MM.1S (cell line): ENCODE results near the gene ASIC5.

Experiments
- EZH2 ChIP-seq: fragments of 300-600 bp; sonication (generic); optimal IDR thresholded peaks from 2 replicates; pipeline ENCODE3; 2017; ENCODE audit warnings: low read depth, mild to moderate bottlenecking, antibody characterized with exemption, low read length, mixed read lengths
- EZH2phosphoT487 ChIP-seq: fragments of 300-600 bp; sonication (generic); IDR thresholded peaks from 2 replicates; pipeline ENCODE4 v1.6.1; 2018; ENCODE audit warnings: antibody characterized with exemption, low read length
- TF ChIP-seq, protein P1 (sequence below): fragments of 300-600 bp; sonication (generic); IDR thresholded peaks from 2 replicates; pipeline ENCODE4 v1.5.1; 2016; ENCODE audit warnings: antibody characterized with exemption, low read length, mixed read lengths

DNA sequence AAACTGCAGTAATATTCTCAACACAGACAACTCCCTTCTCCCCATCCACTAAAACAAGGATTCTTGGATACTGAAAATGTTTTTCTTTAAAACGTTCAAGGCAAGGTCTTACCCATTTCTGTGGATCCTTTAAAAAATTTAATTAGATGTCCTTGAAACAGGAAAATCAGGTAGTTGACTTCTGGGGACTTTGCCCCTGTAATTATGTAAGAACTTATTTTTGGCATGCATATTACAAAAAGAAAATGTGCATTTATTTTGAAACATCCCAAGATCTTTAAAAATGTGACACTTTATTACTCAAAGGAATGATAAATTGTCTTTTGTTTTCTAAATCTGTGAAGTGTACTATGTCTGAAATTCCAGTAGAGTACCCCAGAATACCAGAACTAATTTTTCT lies 81.4 kb downstream of the ASIC5 start:
- TF ChIP-seq, protein P1, sequence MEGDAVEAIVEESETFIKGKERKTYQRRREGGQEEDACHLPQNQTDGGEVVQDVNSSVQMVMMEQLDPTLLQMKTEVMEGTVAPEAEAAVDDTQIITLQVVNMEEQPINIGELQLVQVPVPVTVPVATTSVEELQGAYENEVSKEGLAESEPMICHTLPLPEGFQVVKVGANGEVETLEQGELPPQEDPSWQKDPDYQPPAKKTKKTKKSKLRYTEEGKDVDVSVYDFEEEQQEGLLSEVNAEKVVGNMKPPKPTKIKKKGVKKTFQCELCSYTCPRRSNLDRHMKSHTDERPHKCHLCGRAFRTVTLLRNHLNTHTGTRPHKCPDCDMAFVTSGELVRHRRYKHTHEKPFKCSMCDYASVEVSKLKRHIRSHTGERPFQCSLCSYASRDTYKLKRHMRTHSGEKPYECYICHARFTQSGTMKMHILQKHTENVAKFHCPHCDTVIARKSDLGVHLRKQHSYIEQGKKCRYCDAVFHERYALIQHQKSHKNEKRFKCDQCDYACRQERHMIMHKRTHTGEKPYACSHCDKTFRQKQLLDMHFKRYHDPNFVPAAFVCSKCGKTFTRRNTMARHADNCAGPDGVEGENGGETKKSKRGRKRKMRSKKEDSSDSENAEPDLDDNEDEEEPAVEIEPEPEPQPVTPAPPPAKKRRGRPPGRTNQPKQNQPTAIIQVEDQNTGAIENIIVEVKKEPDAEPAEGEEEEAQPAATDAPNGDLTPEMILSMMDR = no peak
- TF ChIP-seq EZH2 = no peak
- TF ChIP-seq EZH2phosphoT487 = no peak
